HT1080 (cell line): ENCODE results near the gene IL18R1. TPM values are rescaled to one million over a fixed set of nuclear protein-coding genes. Genes with fewer than 3 reads are reported as not detected.

Experiments
- DNase-seq: peaks from one replicate; pipeline ENCODE4 v3.0.0-alpha.2; 2015; ENCODE audit warnings: low read depth
- total RNA-seq: library from RNA; depleted of rRNA; stranded (reverse); fragments of >200 nt; shearing (Covaris generic); gene quantifications from 2 replicates; pipeline ENCODE4 v1.2.3, GENCODE V29; 2014

IL18R1 gene
- total RNA-seq, 1 experiment from 2014 or later: 0.51 TPM

- no peak for DNase-seq
These were observed 32.4 kb downstream of the IL18R1 start for GRCh38 chr2:102387763-102388546.

GRCh38 chr2:102391565-102391964 is 36.0 kb downstream of the IL18R1 start:
- DNase-seq: no peak

- no peak for DNase-seq
These were observed 36.5 kb downstream of the IL18R1 start for GRCh38 chr2:102392096-102392495.

GRCh38 chr2:102392942-102393341 is 37.3 kb downstream of the IL18R1 start:
- DNase-seq: no peak

- no peak for DNase-seq
These were observed 40.4 kb downstream of the IL18R1 start for GRCh38 chr2:102396012-102396411.

- DNase-seq: no peak
These were observed 41.6 kb downstream of the IL18R1 start for GRCh38 chr2:102397209-102397608.

GRCh38 chr2:102399499-102400141 is 44.0 kb downstream of the IL18R1 start:
- DNase-seq: no peak

- no peak for DNase-seq
These were observed 45.9 kb downstream of the IL18R1 start for GRCh38 chr2:102401456-102401855.

- DNase-seq: no peak
These were observed 46.3 kb downstream of the IL18R1 start for GRCh38 chr2:102401865-102402264.

GRCh38 chr2:102410952-102411351 is 55.4 kb downstream of the IL18R1 start:
- DNase-seq: no peak

GRCh38 chr2:102412199-102412598 is 56.6 kb downstream of the IL18R1 start:
- DNase-seq: no peak

GRCh38 chr2:102417946-102418345 is 62.4 kb downstream of the IL18R1 start:
- no peak for DNase-seq

GRCh38 chr2:102418421-102418961 is 62.9 kb downstream of the IL18R1 start:
- peak; percentile 30 for DNase-seq

- DNase-seq: no peak
These were observed 64.7 kb downstream of the IL18R1 start for GRCh38 chr2:102420290-102420689.

- peak; percentile 60 for DNase-seq
These were observed 66.5 kb downstream of the IL18R1 start for GRCh38 chr2:102421890-102422759.

GRCh38 chr2:102422910-102423309 is 67.3 kb downstream of the IL18R1 start, which contains the start of gene IL18RAP:
TSS of gene IL18RAP (plus strand) at chr2:102423160. CDS start at chr2:102423278, 118 bp downstream.
- DNase-seq: no peak

- no peak for DNase-seq
These were observed 67.8 kb downstream of the IL18R1 start for GRCh38 chr2:102423368-102423767.

- no peak for DNase-seq
These were observed 69.2 kb downstream of the IL18R1 start for GRCh38 chr2:102424754-102425153.

GRCh38 chr2:102425441-102426132 is 70.0 kb downstream of the IL18R1 start:
- no peak for DNase-seq

- no peak for DNase-seq
These were observed 71.7 kb downstream of the IL18R1 start for GRCh38 chr2:102427249-102427648.

- no peak for DNase-seq
These were observed 73.0 kb downstream of the IL18R1 start for GRCh38 chr2:102428573-102428972.
